C4-2B (cell line): ENCODE results near the gene NDUFA12.
"Not testable (repeated sequence)": the region's sequence is repeated elsewhere in the genome, so short reads cannot be mapped to it uniquely, and the experiment has no call there.

Experiments used
- H3K27ac ChIP-seq: fragments of 450-650 bp; 2 replicates; pipeline ENCODE4 v1.5.1; 2017
- CTCF ChIP-seq: fragments of 450-650 bp; conservative IDR thresholded peaks from 2 replicates; pipeline ENCODE4 v1.5.1; 2017; ENCODE audit warnings: mild to moderate bottlenecking
- ZFX ChIP-seq: fragments of 450-650 bp; IDR thresholded peaks from 2 replicates; pipeline ENCODE4 v1.6.1; 2017

The NDUFA12 gene

GRCh38 chr12:94994312-94994711 is 9.2 kb downstream of the NDUFA12 start:
- no peak for TF ChIP-seq ZFX
- no peak for TF ChIP-seq CTCF
- no peak overlapping the region for H3K27ac ChIP-seq

- not testable (repeated sequence) for H3K27ac ChIP-seq
Measured at GRCh38 chr12:94993855-94994254, 9.6 kb downstream of the NDUFA12 start.

GRCh38 chr12:94990222-94990621 is 13.3 kb downstream of the NDUFA12 start:
- H3K27ac ChIP-seq: no peak overlapping the region

GRCh38 chr12:94988471-94988870 is 15.0 kb downstream of the NDUFA12 start:
- TF ChIP-seq ZFX (no peak), CTCF (no peak)

More at GRCh38 chr12:94990222-94990621, 13.3 kb downstream of the NDUFA12 start:
- no peak for TF ChIP-seq ZFX
- no peak for TF ChIP-seq CTCF

GRCh38 chr12:94987801-94988200 is 15.7 kb downstream of the NDUFA12 start:
- H3K27ac ChIP-seq: no peak overlapping the region
- TF ChIP-seq CTCF (no peak), ZFX (no peak)

More at GRCh38 chr12:94988471-94988870, 15.0 kb downstream of the NDUFA12 start:
- H3K27ac ChIP-seq: no peak overlapping the region

- H3K27ac ChIP-seq: no peak overlapping the region
- no peak for TF ChIP-seq ZFX
- no peak for TF ChIP-seq CTCF
Measured at GRCh38 chr12:94987076-94987669, 16.3 kb downstream of the NDUFA12 start.

- not testable (repeated sequence) for H3K27ac ChIP-seq
Measured at GRCh38 chr12:94985099-94985498, 18.4 kb downstream of the NDUFA12 start.

GRCh38 chr12:94983321-94983720 is 20.2 kb downstream of the NDUFA12 start:
- H3K27ac ChIP-seq: no peak overlapping the region
- TF ChIP-seq CTCF (no peak), ZFX (no peak)
